Measurements from ENCODE around the gene LINS1.

- TF ChIP-seq CTCF (IDR thresholded peaks at IDR 0.05) (no peak), POLR2A (IDR thresholded peaks at IDR 0.05) (no peak)
These were observed 26.8 kb upstream of the LINS1 start for GRCh38 chr15:100628746-100629145.
